OCI-LY7 (cell line): ENCODE measurements around the gene SCFD2. TPM values are rescaled to one million over a fixed set of nuclear protein-coding genes. Genes with fewer than 3 reads are reported as not detected.
"Not testable (repeated sequence)": the region's sequence is repeated elsewhere in the genome, so short reads cannot be mapped to it uniquely, and the experiment has no call there.

ENCODE experiments used
- Bru-seq: library from RNA; stranded (reverse); fragments of 400-500 nt; gene quantifications from one replicate; lab custom pipeline; 2021; lab: Mats Ljungman, UMichigan
- BruChase-seq, 2 experiments: library from RNA; stranded (reverse); fragments of 400-500 nt; gene quantifications; one replicate each; lab custom pipeline; 2021; lab: Mats Ljungman, UMichigan
- BruUV-seq: library from RNA; stranded (reverse); fragments of 400-500 nt; replicated peaks from 2 replicates; lab custom pipeline; 2021; lab: Mats Ljungman, UMichigan
- CTCF ChIA-PET: fragments of 300-600 bp; sonication (Branson Sonifier 250); formaldehyde crosslinking; loops from one replicate; lab custom pipeline; 2022; ENCODE audit warnings: antibody characterized with exemption; ENCODE audit not compliant: unreplicated experiment; lab: Charles Lee
- POLR2A ChIA-PET: fragments of 300-600 bp; sonication (Branson Sonifier 250); formaldehyde crosslinking; loops from one replicate; lab custom pipeline; 2022; ENCODE audit warnings: antibody characterized with exemption; lab: Charles Lee
- DNase-seq: peaks from one replicate; pipeline ENCODE4 v3.0.0-alpha.2; 2015; ENCODE audit warnings: low spot score
- H2AFZ ChIP-seq: fragments of 200-600 bp; sonication (generic), shearing (Covaris generic); 2 replicates; pipeline ENCODE4 v1.6.1; 2014; ENCODE audit warnings: mild to moderate bottlenecking, antibody characterized with exemption, low read length, moderate library complexity
- H3K27ac ChIP-seq: fragments of 200-600 bp; sonication (generic); 2 replicates; pipeline ENCODE4 v1.5.1; 2014; ENCODE audit warnings: mixed run types, low read depth, mild to moderate bottlenecking, moderate library complexity, low read length, inconsistent platforms; ENCODE audit not compliant: poor library complexity, severe bottlenecking
- H3K36me3 ChIP-seq: fragments of 200-600 bp; sonication (generic); 2 replicates; pipeline ENCODE4 v1.6.1; 2014; ENCODE audit warnings: mild to moderate bottlenecking, antibody characterized with exemption, low read length, moderate library complexity, mixed read lengths; ENCODE audit not compliant: insufficient read depth
- H3K4me1 ChIP-seq: fragments of 200-600 bp; sonication (generic); 2 replicates; pipeline ENCODE4 v1.5.1; 2014; ENCODE audit warnings: mild to moderate bottlenecking, low read length; ENCODE audit not compliant: insufficient read depth, poor library complexity, severe bottlenecking
- H3K4me2 ChIP-seq: fragments of 200-600 bp; sonication (generic); 2 replicates; pipeline ENCODE4 v1.6.1; 2014; ENCODE audit warnings: mild to moderate bottlenecking, low read length
- H3K4me3 ChIP-seq: fragments of 200-600 bp; sonication (generic); 2 replicates; pipeline ENCODE4 v1.5.1; 2014; ENCODE audit warnings: mild to moderate bottlenecking, low read depth, low read length; ENCODE audit not compliant: poor library complexity, severe bottlenecking
- H3K79me2 ChIP-seq: fragments of 200-600 bp; sonication (generic); 2 replicates; pipeline ENCODE4 v1.6.1; 2016; ENCODE audit warnings: low read depth, mild to moderate bottlenecking, low read length, moderate library complexity, mixed read lengths; ENCODE audit not compliant: insufficient read depth
- H3K9me2 ChIP-seq: fragments of 200-600 bp; sonication (generic); 2 replicates; pipeline ENCODE4 v1.6.1; 2016; ENCODE audit warnings: mild to moderate bottlenecking, low read length, mixed read lengths; ENCODE audit not compliant: insufficient read depth
- H3K9me3 ChIP-seq: fragments of 200-600 bp; sonication (generic); 2 replicates; pipeline ENCODE4 v1.6.1; 2014; ENCODE audit warnings: mild to moderate bottlenecking, mixed run types, low read length, mixed read lengths
- H4K20me1 ChIP-seq: fragments of 200-600 bp; sonication (generic); 2 replicates; pipeline ENCODE4 v1.6.1; 2014; ENCODE audit warnings: mild to moderate bottlenecking, antibody characterized with exemption, low read length, moderate library complexity, mixed read lengths; ENCODE audit not compliant: insufficient read depth
- CTCF ChIP-seq: fragments of 200-600 bp; sonication (generic); conservative IDR thresholded peaks from 2 replicates; pipeline ENCODE4 v1.5.1; 2014; ENCODE audit warnings: mild to moderate bottlenecking, antibody characterized with exemption, low read length, moderate library complexity, mixed read lengths
- EZH2phosphoT487 ChIP-seq: fragments of 200-600 bp; sonication (generic); IDR thresholded peaks from 2 replicates; pipeline ENCODE4 v1.6.1; 2018; ENCODE audit warnings: low read depth, borderline replicate concordance, mild to moderate bottlenecking, mixed run types, antibody characterized with exemption, low read length, moderate library complexity, mixed read lengths
- intact Hi-C: fragments of 100-400 bp; cut with micrococcal nuclease; formaldehyde crosslinking; loops from one replicate; pipeline ENCODE4 v1.10.0; 2022; ENCODE audit not compliant: unreplicated experiment
- long read RNA-seq: library from polyadenylated mRNA; stranded (forward); transcript quantifications from one replicate; pipeline ENCODE4 v2.0.0, GENCODE V29; 2022
- total RNA-seq, 2 experiments: library from RNA; depleted of rRNA in 1 of 2; stranded (reverse); fragments of >200 nt in 1 of 2; shearing (Covaris generic) in 1 of 2; gene quantifications; 2 replicates each; pipeline ENCODE4 v1.2.3, GENCODE V29; 2014 to 2022

The SCFD2 gene
- total RNA-seq (2014; rRNA removed; shearing (Covaris generic)) (52.0 and 52.9 TPM in 2 replicates), total RNA-seq (2022) (26.2 and 27.2 TPM in 2 replicates), Bru-seq, nascent RNA (percentile 72 among the genes with signal in this experiment), BruChase-seq, experiment 1, labeled RNA remaining after a 6-hour chase (percentile 67 among the genes with signal in this experiment), BruChase-seq, experiment 2, labeled RNA remaining after a 2-hour chase (percentile 70 among the genes with signal in this experiment)
- long read RNA-seq, partial matches to known transcripts = 1 of 8 reads
- long read RNA-seq, other reads (novel, unspliced or antisense) = 7 of 8 reads

- CTCF ChIA-PET = interaction anchor here (0.7 kb wide), 1 partner anchor 13 kb away, joined by 4 read pairs; no protein-coding TSS in a partner anchor
- H3K79me2 ChIP-seq = peaks cover 51% of the 10 kb centered on the region
Observed at GRCh38 chr4:53365486-53366300, at the start of gene SCFD2. SCFD2 (minus strand) TSS chr4:53366061.

DNA sequence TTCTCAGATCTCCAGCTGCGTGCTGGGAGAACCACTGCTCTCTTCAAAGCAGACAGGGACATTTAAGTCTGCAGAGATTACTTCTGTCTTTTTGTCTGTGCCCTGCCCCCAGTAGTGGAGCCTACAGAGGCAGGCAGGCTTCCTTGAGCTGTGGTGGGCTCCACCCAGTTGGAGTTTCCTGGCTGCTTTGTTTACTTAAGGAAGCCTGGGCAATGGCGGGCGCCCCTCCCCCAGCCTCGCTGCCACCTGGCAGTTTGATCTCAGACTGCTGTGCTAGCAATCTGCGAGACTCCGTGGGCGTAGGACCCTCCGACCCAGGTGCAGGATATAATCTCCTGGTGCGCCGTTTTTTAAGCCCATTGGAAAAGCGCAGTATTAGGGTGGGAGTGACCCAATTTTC is 43.6 kb upstream of the SCFD2 start:
- H3K4me3 ChIP-seq, H3K9me3 ChIP-seq, H3K9me2 ChIP-seq, H3K4me1 ChIP-seq, H3K27ac ChIP-seq, intact Hi-C loops, BruUV-seq, CTCF ChIA-PET, H2AFZ ChIP-seq, DNase-seq, H3K4me2 ChIP-seq, POLR2A ChIA-PET: not testable (repeated sequence)
- Histone ChIP-seq H3K79me2 (peaks cover 44% of the 10 kb centered on the region), H4K20me1 (peaks cover 23% of the 10 kb centered on the region), H3K36me3 (peaks cover 42% of the 10 kb centered on the region)

More at GRCh38 chr4:53365486-53366300, at the start of gene SCFD2:
- TF ChIP-seq EZH2phosphoT487 = no peak
- TF ChIP-seq CTCF = no peak
- Histone ChIP-seq H3K4me2 (peak within 1 kb of the TSS; percentile 88), H3K4me3 (peak within 1 kb of the TSS; percentile 98), H3K36me3 (peaks cover 5% of the 10 kb centered on the region), H3K9me2 (no peaks in the 10 kb centered on the region), H3K4me1 (peaks cover 60% of the 10 kb centered on the region), H4K20me1 (0 out of 2 replicates have a peak, but pooled peaks cover 13% of the 10 kb centered on the region), H3K27ac (peak within 1 kb of the TSS; percentile 50), H2AFZ (peak within 1 kb of the TSS; percentile 97), H3K9me3 (no peaks in the 10 kb centered on the region)
- TSS peak; percentile 74 for BruUV-seq
- intact Hi-C loops = loop anchor here (1.0 to 10.0 kb wide), 5 partner anchors 12 to 697 kb away; partner anchors contain the start of genes CHIC2 and FIP1L1
- peak; percentile 96 for DNase-seq
- POLR2A ChIA-PET = interaction anchor here (0.7 to 1.5 kb wide), 7 partner anchors 12 to 89 kb away, joined by 3 to 6 read pairs (median 4); no protein-coding TSS in a partner anchor

GRCh38 chr4:53380221-53380620 is 14.4 kb upstream of the SCFD2 start:
- intact Hi-C loops = no loop called here
- TF ChIP-seq CTCF (no peak), EZH2phosphoT487 (no peak)
- Histone ChIP-seq H3K36me3 (peaks cover 60% of the 10 kb centered on the region), H3K4me2 (peak overlapping the region; percentile 93), H3K79me2 (peaks cover 64% of the 10 kb centered on the region), H3K27ac (no peak overlapping the region), H4K20me1 (peaks cover 21% of the 10 kb centered on the region), H3K9me2 (no peaks in the 10 kb centered on the region), H3K4me3 (peak overlapping the region; percentile 98), H2AFZ (no peak overlapping the region), H3K9me3 (no peaks in the 10 kb centered on the region), H3K4me1 (peaks cover 24% of the 10 kb centered on the region)
- DNase-seq = no peak
- POLR2A ChIA-PET = interaction anchor here (1.0 to 2.1 kb wide), 10 partner anchors 10 to 75 kb away, joined by 3 to 10 read pairs (median 6); no protein-coding TSS in a partner anchor
- CTCF ChIA-PET = interaction anchor here (0.5 kb wide), 1 partner anchor 112 kb away, joined by 5 read pairs; no protein-coding TSS in a partner anchor
- no TSS peak for BruUV-seq
